GM23248 (cell line): Measurements from ENCODE around the gene PSMB10.

Source experiments
- EZH2 ChIP-seq: fragments of 200-600 bp; sonication (generic); IDR thresholded peaks from 2 replicates; pipeline ENCODE4 v1.6.1; 2018; ENCODE audit warnings: antibody characterized with exemption, mild to moderate bottlenecking; ENCODE audit not compliant: insufficient read depth, poor library complexity, severe bottlenecking
- EZH2phosphoT487 ChIP-seq: fragments of 200-600 bp; sonication (generic); IDR thresholded peaks from 2 replicates; pipeline ENCODE4 v1.6.1; 2018; ENCODE audit warnings: antibody characterized with exemption, moderate library complexity, mild to moderate bottlenecking, low read depth; ENCODE audit not compliant: insufficient read depth

DNA sequence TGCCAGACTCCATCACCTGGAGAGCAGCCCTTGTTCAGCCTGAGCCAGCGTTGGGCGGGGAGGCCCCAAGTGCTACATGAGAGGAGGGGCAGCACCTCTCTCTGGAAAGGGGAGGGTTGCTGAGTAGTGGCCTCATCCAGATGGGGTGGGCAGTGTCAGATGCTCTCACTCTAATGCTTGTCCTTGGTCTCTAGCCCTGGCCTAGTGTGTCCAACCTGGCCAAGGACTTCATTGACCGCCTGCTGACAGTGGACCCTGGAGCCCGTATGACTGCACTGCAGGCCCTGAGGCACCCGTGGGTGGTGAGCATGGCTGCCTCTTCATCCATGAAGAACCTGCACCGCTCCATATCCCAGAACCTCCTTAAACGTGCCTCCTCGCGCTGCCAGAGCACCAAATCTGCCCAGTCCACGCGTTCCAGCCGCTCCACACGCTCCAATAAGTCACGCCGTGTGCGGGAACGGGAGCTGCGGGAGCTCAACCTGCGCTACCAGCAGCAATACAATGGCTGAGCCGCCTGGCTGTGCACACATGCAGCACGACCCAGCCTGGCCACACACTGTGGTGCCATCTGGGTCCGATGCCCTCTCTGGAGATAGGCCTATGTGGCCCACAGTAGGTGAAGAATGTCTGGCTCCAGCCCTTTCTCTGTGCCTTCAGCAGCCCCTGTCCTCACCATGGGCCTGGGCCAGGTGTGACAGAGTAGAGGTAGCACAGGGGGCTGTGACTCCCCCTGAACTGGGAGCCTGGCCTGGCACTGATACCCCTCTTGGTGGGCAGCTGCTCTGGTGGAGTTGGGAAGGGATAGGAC is 9.3 kb downstream of the PSMB10 start:
- no peak for TF ChIP-seq EZH2
- TF ChIP-seq EZH2phosphoT487 = no peak
